Measurements from ENCODE around the gene FLII. TPM values are rescaled to one million over a fixed set of nuclear protein-coding genes. Genes with fewer than 3 reads are reported as not detected.
"Not testable (repeated sequence)": the region's sequence is repeated elsewhere in the genome, so short reads cannot be mapped to it uniquely, and the experiment has no call there.

FLII gene
- total RNA-seq, 1 donor from 2014 or later: 517 TPM

- Histone ChIP-seq H3K27me3 (ENCODE audit: control insufficient read depth, insufficient read depth, low read length) (no peaks in the 10 kb centered on the region), H3K4me3 (ENCODE audit: low read depth, low read length) (no peak overlapping the region), H3K36me3 (ENCODE audit: control insufficient read depth, insufficient read depth, low read length) (no peaks in the 10 kb centered on the region)
- no peak for DNase-seq (ENCODE audit: low read depth)
- no peak for FAIRE-seq
- no peak for TF ChIP-seq CTCF (IDR thresholded peaks at IDR 0.05; ENCODE audit: insufficient read depth, low read length, severe bottlenecking)
Observed at GRCh38 chr17:18224053-18224386, 34.5 kb downstream of the FLII start.

- FAIRE-seq: peak; percentile 55
- Histone ChIP-seq H3K27me3 (ENCODE audit: control insufficient read depth, insufficient read depth, low read length) (no peaks in the 10 kb centered on the region), H3K36me3 (ENCODE audit: control insufficient read depth, insufficient read depth, low read length) (no peaks in the 10 kb centered on the region), H3K4me3 (ENCODE audit: low read depth, low read length) (no peak overlapping the region)
- no peak for DNase-seq (ENCODE audit: low read depth)
- no peak for TF ChIP-seq CTCF (IDR thresholded peaks at IDR 0.05; ENCODE audit: insufficient read depth, low read length, severe bottlenecking)
Observed at GRCh38 chr17:18218756-18219415, 39.7 kb downstream of the FLII start.

- DNase-seq (ENCODE audit: low read depth) (peak; percentile 48), FAIRE-seq (peak; percentile 70)
- Histone ChIP-seq H3K4me3 (ENCODE audit: low read depth, low read length) (no peak overlapping the region), H3K27me3 (ENCODE audit: control insufficient read depth, insufficient read depth, low read length) (no peaks in the 10 kb centered on the region), H3K36me3 (ENCODE audit: control insufficient read depth, insufficient read depth, low read length) (no peaks in the 10 kb centered on the region)
- peak; percentile 99 for TF ChIP-seq CTCF (IDR thresholded peaks at IDR 0.05; ENCODE audit: insufficient read depth, low read length, severe bottlenecking)
Observed at GRCh38 chr17:18217412-18218015, 41.0 kb downstream of the FLII start.

GRCh38 chr17:18216906-18217305 lies 41.6 kb downstream of the FLII start:
- not testable (repeated sequence) for H3K36me3 ChIP-seq (ENCODE audit: control insufficient read depth, insufficient read depth, low read length); FAIRE-seq

GRCh38 chr17:18213666-18214270 lies 44.8 kb downstream of the FLII start:
- no peaks in the 10 kb centered on the region for H3K27me3 ChIP-seq (ENCODE audit: control insufficient read depth, insufficient read depth, low read length)
- DNase-seq (ENCODE audit: low read depth): no peak
- no peak for TF ChIP-seq CTCF (IDR thresholded peaks at IDR 0.05; ENCODE audit: insufficient read depth, low read length, severe bottlenecking)
- peaks cover 7% of the 10 kb centered on the region for H3K36me3 ChIP-seq (ENCODE audit: control insufficient read depth, insufficient read depth, low read length)
- no peak overlapping the region for H3K4me3 ChIP-seq (ENCODE audit: low read depth, low read length)
- FAIRE-seq: no peak

More at GRCh38 chr17:18216906-18217305, 41.6 kb downstream of the FLII start:
- DNase-seq (ENCODE audit: low read depth); H3K27me3 ChIP-seq (ENCODE audit: control insufficient read depth, insufficient read depth, low read length); H3K4me3 ChIP-seq (ENCODE audit: low read depth, low read length): not testable (repeated sequence)

GRCh38 chr17:18208092-18208491 lies 50.4 kb downstream of the FLII start:
- DNase-seq (ENCODE audit: low read depth) (no peak), FAIRE-seq (no peak)
- Histone ChIP-seq H3K36me3 (ENCODE audit: control insufficient read depth, insufficient read depth, low read length) (peaks cover 29% of the 10 kb centered on the region), H3K27me3 (ENCODE audit: control insufficient read depth, insufficient read depth, low read length) (no peaks in the 10 kb centered on the region), H3K4me3 (ENCODE audit: low read depth, low read length) (no peak overlapping the region)
- TF ChIP-seq CTCF (IDR thresholded peaks at IDR 0.05; ENCODE audit: insufficient read depth, low read length, severe bottlenecking): no peak
